ENCODE measurements around the gene KRTAP10-6. TPM values are rescaled to one million over a fixed set of nuclear protein-coding genes. Genes with fewer than 3 reads are reported as not detected.
"Not testable (repeated sequence)": the region's sequence is repeated elsewhere in the genome, so short reads cannot be mapped to it uniquely, and the experiment has no call there.

The KRTAP10-6 gene
- total and polyA plus RNA-seq, 2 of the 8 experiments (the other 6 are each of a cell fraction or from before 2014, with no cell fraction given) = 0.12 TPM; not detected in 1

DNA sequence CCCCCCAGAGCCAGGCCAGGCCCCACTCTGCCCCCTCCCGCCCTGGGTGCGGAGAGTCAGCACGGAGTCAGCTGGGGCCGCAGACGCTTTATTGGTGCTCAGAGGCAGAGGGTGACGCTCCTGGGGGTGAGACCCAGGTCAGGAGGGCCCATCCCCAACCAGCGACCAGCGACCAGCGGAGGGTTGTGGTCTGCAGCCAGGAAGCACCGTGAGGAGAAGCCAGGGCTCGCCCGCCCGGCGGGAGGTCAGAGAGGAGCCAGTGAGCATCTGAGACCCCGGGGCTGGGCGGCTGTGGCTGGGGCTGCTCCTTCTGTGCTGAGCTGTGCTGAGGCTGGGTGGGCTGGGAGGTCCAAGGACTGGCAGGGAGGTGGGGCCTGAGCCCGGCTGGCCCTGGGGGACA lies 42.0 kb downstream of the KRTAP10-6 start:
- peak overlapping the region; percentile 85 for H4K91ac ChIP-seq (replicated peaks; ENCODE audit: insufficient read length, low read length)
- peak overlapping the region; percentile 98 for H2BK12ac ChIP-seq (ENCODE audit: low read depth, low read length)
- H3K4me3 ChIP-seq (ENCODE audit: extremely low read depth in 1 of 4, insufficient read depth in 2 of 4, low read depth in 3 of 4, low read length in 4 of 4); H3K9me3 ChIP-seq (ENCODE audit: insufficient read depth in 2 of 2, low read depth in 1 of 2, low read length in 1 of 2); H4K20me1 ChIP-seq (replicated peaks in 1 of 2; ENCODE audit: control insufficient read depth in 1 of 2, insufficient read depth in 2 of 2, low read length in 2 of 2); H2BK120ac ChIP-seq (replicated peaks; ENCODE audit: low read depth, low read length); H3K9ac ChIP-seq (replicated peaks in 1 of 4; ENCODE audit: extremely low read depth in 1 of 4, low read depth in 3 of 4, low read length in 3 of 4); H4K5ac ChIP-seq (ENCODE audit: insufficient read length, low read depth, low read length); H3K79me2 ChIP-seq (ENCODE audit: control insufficient read depth in 1 of 2, insufficient read depth in 2 of 2, low read length in 2 of 2); H3K36me3 ChIP-seq (ENCODE audit: control insufficient read depth in 2 of 4, insufficient read depth in 4 of 4, low read length in 3 of 4); FAIRE-seq; H3K23ac ChIP-seq (ENCODE audit: insufficient read length); H3K4me2 ChIP-seq (ENCODE audit: insufficient read depth in 1 of 2, low read depth in 2 of 2, low read length in 2 of 2); H3K23me2 ChIP-seq (ENCODE audit: low read depth, low read length); H2AFZ ChIP-seq (ENCODE audit: low read length); H2BK20ac ChIP-seq (ENCODE audit: low read length); H3K4ac ChIP-seq (replicated peaks; ENCODE audit: insufficient read length, low read depth, low read length); H3K56ac ChIP-seq (replicated peaks; ENCODE audit: insufficient read length, low read depth, low read length); H3K27me3 ChIP-seq (replicated peaks in 1 of 4; ENCODE audit: control insufficient read depth in 3 of 4, extremely low read depth in 1 of 4, insufficient read depth in 3 of 4, low read length in 3 of 4); H3K79me1 ChIP-seq (ENCODE audit: low read depth, low read length); H2BK15ac ChIP-seq (ENCODE audit: low read length); H3K27ac ChIP-seq (ENCODE audit: low read depth, low read length); H3K14ac ChIP-seq (ENCODE audit: insufficient read length): not testable (repeated sequence)
- H3K18ac ChIP-seq (ENCODE audit: extremely low read depth, low read length) = peak overlapping the region; percentile 78
- peak overlapping the region; percentile 71 for H4K8ac ChIP-seq (ENCODE audit: extremely low read depth, insufficient read depth, low read length)
- CTCF ChIA-PET (ENCODE audit: partially characterized antibody) = interaction anchor here (0.7 to 2.3 kb wide), 9 partner anchors 9 to 243 kb away, joined by 3 to 8 read pairs (median 4); no protein-coding TSS in a partner anchor
- POLR2A ChIA-PET (ENCODE audit: partially characterized antibody) = interaction anchor here (1.1 to 1.6 kb wide), 5 partner anchors 11 to 216 kb away, joined by 3 to 4 read pairs (median 4); partner anchors contain the start of gene KRTAP10-1
- H3K4me1 ChIP-seq (replicated peaks in 1 of 4; ENCODE audit: control insufficient read depth in 3 of 4, insufficient read depth in 4 of 4, low read length in 3 of 4) = peaks cover 9 to 35% (median 17%) of the 10 kb centered on the region in 4 experiments
- DNase-seq (ENCODE audit: low read depth in 1 of 2, low spot score in 2 of 2) = peak in 1 of 2 experiments; percentile 50
- H2BK5ac ChIP-seq (ENCODE audit: low read depth, low read length) = peak overlapping the region; percentile 61
- 0 out of 2 replicates have a peak overlapping the region, but pooled peaks have one; percentile 82 for H2AK5ac ChIP-seq (ENCODE audit: low read depth, low read length)
- 75% methylated on average over 10 of the region's 17 CpGs; no CpG with 5 or more reads in 1 of the 2 experiments for WGBS, 2 experiments (ENCODE audit: extremely low coverage in 1 of 2, insufficient coverage in 1 of 2, insufficient read length in 1 of 2, insufficient replicate concordance in 2 of 2, low coverage in 1 of 2, low lambda C conversion rate in 2 of 2, missing lambda C conversion rate in 1 of 2)
